A673 (cell line): ENCODE data around the gene EID3.

Experiments
- CTCF ChIP-seq: fragments of 300-800, 200-600 bp; sonication (generic); conservative IDR thresholded peaks from 2 replicates; pipeline ENCODE4 v1.5.1; 2017; ENCODE audit warnings: low read depth, mild to moderate bottlenecking, antibody characterized with exemption, low read length, moderate library complexity, mixed read lengths
- EZH2 ChIP-seq: fragments of 200-600 bp; sonication (generic); IDR thresholded peaks from 2 replicates; pipeline ENCODE4 v1.6.1; 2017; ENCODE audit warnings: borderline replicate concordance, low read depth, mild to moderate bottlenecking, mixed read lengths, antibody characterized with exemption, low read length; ENCODE audit not compliant: poor library complexity, severe bottlenecking

GRCh38 chr12:104290320-104290719 lies 13.2 kb upstream of the EID3 start:
- TF ChIP-seq CTCF (no peak), EZH2 (no peak)
